ENCODE data around the gene ABCA13. TPM values are rescaled to one million over a fixed set of nuclear protein-coding genes. Genes with fewer than 3 reads are reported as not detected.

Gene ABCA13
- total and polyA plus RNA-seq, 2 of the 4 experiments (the other 2 are of a cell fraction): under 0.01 to 0.07 TPM

DNA sequence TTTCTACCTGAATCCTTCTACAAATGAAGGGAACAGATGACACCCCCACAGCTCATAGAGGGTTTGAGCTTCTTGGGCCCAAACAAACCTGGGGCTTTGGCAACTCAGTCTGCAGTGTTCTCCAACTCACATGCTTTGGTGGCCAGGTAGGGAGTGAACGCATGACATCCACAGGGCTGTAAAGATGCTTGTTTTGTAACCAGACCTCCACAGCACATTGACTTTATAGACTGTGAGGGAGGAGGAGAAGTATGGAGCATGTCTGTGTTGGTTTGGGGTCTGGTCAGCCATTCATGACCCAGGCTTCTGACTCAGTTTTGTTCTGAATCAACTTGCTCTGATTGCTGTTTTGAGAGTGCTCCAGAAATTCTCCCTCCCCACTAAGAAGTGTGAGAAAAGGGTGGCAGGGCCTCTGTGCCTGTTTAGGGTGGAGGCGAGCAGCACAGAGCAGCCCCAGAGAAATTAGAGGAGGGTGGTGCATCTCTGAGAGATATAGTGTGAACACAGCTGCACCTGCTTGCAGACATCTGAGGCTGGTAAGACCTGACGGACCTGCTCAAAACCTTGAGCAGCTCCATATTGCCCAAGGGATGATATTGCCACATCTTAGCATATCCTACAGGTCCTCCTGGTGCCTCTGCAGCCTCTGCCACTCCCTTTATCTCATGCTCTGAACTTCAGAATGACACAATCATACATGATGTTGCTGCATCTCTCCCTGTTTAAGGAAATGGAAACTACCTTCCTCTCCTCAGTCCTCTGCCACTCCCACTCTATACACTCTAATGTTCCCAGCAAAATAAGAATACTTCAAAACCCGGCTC, 287.7 kb downstream of the ABCA13 start:
- POLR2A ChIA-PET (ENCODE audit: unreplicated experiment): no interaction called here
- DNase-seq (no peak), ATAC-seq (ENCODE audit: low read depth) (no peak)
- in situ Hi-C loops (cut with MboI; ENCODE audit: low sequenced_read_pairs) (no loop called here), dilution Hi-C loops (cut with HindIII; ENCODE audit: low sequenced_read_pairs, unreplicated experiment) (no loop called here), intact Hi-C loops (cut with micrococcal nuclease) (no loop called here)
- Histone ChIP-seq H2BK20ac (ENCODE audit: low read depth, low read length) (no peak overlapping the region), H3K4me3 (ENCODE audit: insufficient read depth, low read depth, low read length) (no peak overlapping the region), H3K36me3 (ENCODE audit: control insufficient read depth, insufficient read depth, low read length) (no peaks in the 10 kb centered on the region), H3K4me2 (ENCODE audit: low read depth, low read length) (no peak overlapping the region), H4K20me1 (ENCODE audit: insufficient read depth, low read length) (no peaks in the 10 kb centered on the region), H4K8ac (ENCODE audit: low read depth in 2 of 2, low read length in 2 of 2) (no peak overlapping the region), H3K27ac (ENCODE audit: insufficient read depth, low read length) (no peak overlapping the region), H3K9me1 (ENCODE audit: insufficient read depth, low read length) (no peaks in the 10 kb centered on the region), H2BK15ac (ENCODE audit: low read depth, low read length) (no peak overlapping the region), H3K79me1 (ENCODE audit: low read depth in 1 of 2, low read length in 2 of 2) (no peaks in the 10 kb centered on the region), H3K23ac (ENCODE audit: low read depth, low read length) (no peak overlapping the region), H4K5ac (ENCODE audit: low read depth, low read length) (no peak overlapping the region), H3K14ac (replicated peaks; ENCODE audit: low read depth, low read length) (no peak overlapping the region), H2BK5ac (ENCODE audit: low read depth, low read length, poor library complexity, severe bottlenecking) (no peak overlapping the region), H3K4ac (ENCODE audit: low read depth, low read length) (no peak overlapping the region), H3K18ac (ENCODE audit: low read depth, low read length) (no peak overlapping the region), H3K9me3 (ENCODE audit: control insufficient read depth, insufficient read depth, low read length) (no peaks in the 10 kb centered on the region), H4K91ac (ENCODE audit: insufficient read depth, low read depth, low read length) (no peak overlapping the region), H2AK9ac (replicated peaks; ENCODE audit: low read depth, low read length, poor library complexity) (no peak overlapping the region), H2AFZ (replicated peaks; ENCODE audit: low read length, poor library complexity) (no peak overlapping the region), H3K27me3 (ENCODE audit: control insufficient read depth, insufficient read depth, low read length) (no peaks in the 10 kb centered on the region), H3K9ac (ENCODE audit: low read depth, low read length) (no peak overlapping the region), H2BK120ac (ENCODE audit: low read depth, low read length) (no peak overlapping the region), H3K56ac (ENCODE audit: extremely low read depth, insufficient read depth, low read length) (no peak overlapping the region), H2AK5ac (ENCODE audit: low read depth, low read length) (no peak overlapping the region), H3K4me1 (ENCODE audit: control insufficient read depth, insufficient read depth, low read length) (no peaks in the 10 kb centered on the region)
- CTCF ChIA-PET: no interaction called here
- no TSS peak for BruUV-seq (replicated peaks)
- no peak for TF ChIP-seq RFX5 (IDR thresholded peaks at IDR 0.05; ENCODE audit: low read depth, low read length)
- TF ChIP-seq CHD1 (IDR thresholded peaks at IDR 0.05; ENCODE audit: low read depth, low read length): no peak
- no peak for TF ChIP-seq BHLHE40 (IDR thresholded peaks at IDR 0.05; ENCODE audit: low read depth, low read length)
- TF ChIP-seq MAZ (IDR thresholded peaks at IDR 0.05; ENCODE audit: borderline replicate concordance, low read depth, low read length): no peak
- TF ChIP-seq, protein P1, sequence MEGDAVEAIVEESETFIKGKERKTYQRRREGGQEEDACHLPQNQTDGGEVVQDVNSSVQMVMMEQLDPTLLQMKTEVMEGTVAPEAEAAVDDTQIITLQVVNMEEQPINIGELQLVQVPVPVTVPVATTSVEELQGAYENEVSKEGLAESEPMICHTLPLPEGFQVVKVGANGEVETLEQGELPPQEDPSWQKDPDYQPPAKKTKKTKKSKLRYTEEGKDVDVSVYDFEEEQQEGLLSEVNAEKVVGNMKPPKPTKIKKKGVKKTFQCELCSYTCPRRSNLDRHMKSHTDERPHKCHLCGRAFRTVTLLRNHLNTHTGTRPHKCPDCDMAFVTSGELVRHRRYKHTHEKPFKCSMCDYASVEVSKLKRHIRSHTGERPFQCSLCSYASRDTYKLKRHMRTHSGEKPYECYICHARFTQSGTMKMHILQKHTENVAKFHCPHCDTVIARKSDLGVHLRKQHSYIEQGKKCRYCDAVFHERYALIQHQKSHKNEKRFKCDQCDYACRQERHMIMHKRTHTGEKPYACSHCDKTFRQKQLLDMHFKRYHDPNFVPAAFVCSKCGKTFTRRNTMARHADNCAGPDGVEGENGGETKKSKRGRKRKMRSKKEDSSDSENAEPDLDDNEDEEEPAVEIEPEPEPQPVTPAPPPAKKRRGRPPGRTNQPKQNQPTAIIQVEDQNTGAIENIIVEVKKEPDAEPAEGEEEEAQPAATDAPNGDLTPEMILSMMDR (conservative IDR thresholded peaks at IDR 0.05; ENCODE audit: low read depth, low read length): no peak
- no peak for TF ChIP-seq RAD21 (IDR thresholded peaks at IDR 0.05; ENCODE audit: low read length)
- TF ChIP-seq, protein P2, sequence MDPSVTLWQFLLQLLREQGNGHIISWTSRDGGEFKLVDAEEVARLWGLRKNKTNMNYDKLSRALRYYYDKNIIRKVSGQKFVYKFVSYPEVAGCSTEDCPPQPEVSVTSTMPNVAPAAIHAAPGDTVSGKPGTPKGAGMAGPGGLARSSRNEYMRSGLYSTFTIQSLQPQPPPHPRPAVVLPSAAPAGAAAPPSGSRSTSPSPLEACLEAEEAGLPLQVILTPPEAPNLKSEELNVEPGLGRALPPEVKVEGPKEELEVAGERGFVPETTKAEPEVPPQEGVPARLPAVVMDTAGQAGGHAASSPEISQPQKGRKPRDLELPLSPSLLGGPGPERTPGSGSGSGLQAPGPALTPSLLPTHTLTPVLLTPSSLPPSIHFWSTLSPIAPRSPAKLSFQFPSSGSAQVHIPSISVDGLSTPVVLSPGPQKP (IDR thresholded peaks at IDR 0.05; ENCODE audit: borderline replicate concordance, low read depth, low read length): no peak
- TF ChIP-seq POLR2A (IDR thresholded peaks at IDR 0.05; ENCODE audit: low read depth, low read length): no peak
- TF ChIP-seq, protein P3, sequence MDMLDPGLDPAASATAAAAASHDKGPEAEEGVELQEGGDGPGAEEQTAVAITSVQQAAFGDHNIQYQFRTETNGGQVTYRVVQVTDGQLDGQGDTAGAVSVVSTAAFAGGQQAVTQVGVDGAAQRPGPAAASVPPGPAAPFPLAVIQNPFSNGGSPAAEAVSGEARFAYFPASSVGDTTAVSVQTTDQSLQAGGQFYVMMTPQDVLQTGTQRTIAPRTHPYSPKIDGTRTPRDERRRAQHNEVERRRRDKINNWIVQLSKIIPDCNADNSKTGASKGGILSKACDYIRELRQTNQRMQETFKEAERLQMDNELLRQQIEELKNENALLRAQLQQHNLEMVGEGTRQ (IDR thresholded peaks at IDR 0.05; ENCODE audit: low read depth, low read length): no peak
- TF ChIP-seq FOS (IDR thresholded peaks at IDR 0.05; ENCODE audit: low read depth, low read length): no peak
- no peak for TF ChIP-seq NFE2L2 (IDR thresholded peaks at IDR 0.05; ENCODE audit: low read depth, low read length)
- no peak for TF ChIP-seq MXI1 (IDR thresholded peaks at IDR 0.05; ENCODE audit: borderline replicate concordance, low read depth, low read length)
- no peak for TF ChIP-seq SMC3 (IDR thresholded peaks at IDR 0.05; ENCODE audit: low read depth, low read length)
- TF ChIP-seq MAFK (IDR thresholded peaks at IDR 0.05; ENCODE audit: low read depth, low read length): no peak
- TF ChIP-seq CEBPB (IDR thresholded peaks at IDR 0.05; ENCODE audit: low read depth, low read length): no peak
- no peak for TF ChIP-seq RCOR1 (IDR thresholded peaks at IDR 0.05; ENCODE audit: insufficient replicate concordance, low read length)
- WGBS, 2 experiments (ENCODE audit: extremely low coverage in 2 of 2, insufficient read length in 1 of 2): no CpG with 5 or more reads among the region's 4 CpGs
